HPDE6-E6E7 (cell line): ENCODE results near the gene TMEM53.
A peak's percentile ranks its signal among the peaks of the same experiment; 100 is the strongest.

Source experiments
- DNase-seq: peaks from one replicate; pipeline ENCODE4 v3.0.0; 2011; ENCODE audit warnings: missing footprints; ENCODE audit errors: extremely low spot score

The TMEM53 gene

DNA sequence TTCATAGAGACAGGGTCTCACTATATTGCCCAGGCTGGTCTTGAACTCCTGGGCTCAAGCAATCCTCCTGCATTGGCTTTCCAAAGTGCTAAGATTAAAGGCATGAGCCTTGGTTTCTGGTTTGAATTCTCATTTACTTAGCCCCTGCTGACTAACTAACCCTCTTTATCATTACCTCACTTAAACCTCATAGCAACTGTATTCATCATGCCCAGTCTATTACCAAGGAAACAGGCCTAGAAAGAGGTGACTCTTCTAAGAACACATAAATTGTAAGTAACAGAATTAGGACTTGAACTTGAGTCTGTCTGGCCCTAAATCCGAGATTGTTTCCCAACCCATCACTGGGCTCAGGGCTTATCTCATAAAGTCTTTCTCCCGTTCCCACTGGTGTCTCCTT is 44.2 kb downstream of the TMEM53 start:
- no peak for DNase-seq

DNA sequence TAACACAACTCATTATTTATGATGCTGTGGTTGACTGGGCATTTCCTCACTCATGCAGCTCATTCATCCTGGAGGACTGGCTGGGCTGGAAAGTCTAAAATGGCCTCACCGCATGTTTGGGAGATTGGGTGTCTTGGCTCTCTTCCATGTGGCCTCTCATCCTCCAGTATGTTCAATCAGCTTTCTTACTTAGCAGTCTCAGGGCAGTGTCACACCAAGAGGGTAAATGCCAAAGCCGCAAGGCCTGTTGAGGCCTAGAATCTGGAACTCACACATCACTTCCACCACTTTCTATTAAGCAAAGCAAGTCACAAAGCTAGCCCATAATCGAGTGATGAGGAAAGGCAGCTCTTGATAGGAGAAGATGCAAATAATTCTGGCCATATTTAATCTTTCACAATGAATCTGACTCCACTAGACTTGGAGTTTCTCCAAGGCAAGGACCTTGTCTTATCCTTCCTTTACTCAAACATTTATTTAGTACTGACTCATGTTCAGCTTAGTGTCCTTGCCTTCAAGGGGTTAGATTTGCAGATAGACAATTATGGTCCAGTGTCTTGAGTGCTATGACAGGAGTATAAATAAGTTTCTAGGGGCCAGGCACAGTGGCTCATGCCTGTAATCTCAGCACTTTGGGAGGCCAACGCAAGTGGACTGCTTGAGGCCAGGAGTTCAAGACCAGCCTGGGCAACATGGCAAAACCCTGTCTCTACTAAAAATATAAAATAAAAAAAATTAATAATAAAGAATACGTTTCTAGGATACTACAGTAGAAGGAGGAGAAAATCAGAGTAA is 45.1 kb downstream of the TMEM53 start:
- DNase-seq: no peak

- DNase-seq: no peak
Observed at GRCh38 chr1:44625348-44625747, 48.9 kb downstream of the TMEM53 start.

DNA sequence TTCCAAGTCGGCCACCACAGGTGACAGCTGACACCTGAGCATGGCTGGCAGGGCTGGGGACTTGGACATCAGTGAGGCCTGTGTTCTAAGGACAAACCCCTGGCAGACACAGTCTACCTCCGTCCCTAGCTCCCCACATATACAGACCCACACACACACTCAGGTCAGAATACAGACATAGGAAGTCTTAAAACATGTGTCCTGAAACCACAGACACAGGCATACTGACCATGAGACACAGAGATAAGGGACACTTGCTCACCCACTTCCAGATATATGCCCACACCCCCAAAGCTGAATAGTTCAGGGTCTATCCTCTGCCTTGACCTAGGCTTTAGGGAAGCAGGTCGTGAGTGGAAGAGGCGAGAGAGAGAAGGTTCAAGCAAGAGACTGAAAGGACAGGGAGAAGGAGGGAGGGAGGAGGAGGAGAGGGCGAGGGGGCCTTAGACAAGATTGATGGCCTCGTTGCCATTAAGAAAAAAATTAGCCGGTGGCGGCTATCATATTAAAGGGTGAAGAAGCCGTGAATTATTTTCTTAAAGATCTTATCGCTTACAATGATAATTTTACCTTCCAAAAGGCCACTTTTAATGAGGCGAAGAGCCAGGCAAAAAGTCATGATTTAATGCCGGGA is 49.9 kb downstream of the TMEM53 start:
- DNase-seq: no peak

DNA sequence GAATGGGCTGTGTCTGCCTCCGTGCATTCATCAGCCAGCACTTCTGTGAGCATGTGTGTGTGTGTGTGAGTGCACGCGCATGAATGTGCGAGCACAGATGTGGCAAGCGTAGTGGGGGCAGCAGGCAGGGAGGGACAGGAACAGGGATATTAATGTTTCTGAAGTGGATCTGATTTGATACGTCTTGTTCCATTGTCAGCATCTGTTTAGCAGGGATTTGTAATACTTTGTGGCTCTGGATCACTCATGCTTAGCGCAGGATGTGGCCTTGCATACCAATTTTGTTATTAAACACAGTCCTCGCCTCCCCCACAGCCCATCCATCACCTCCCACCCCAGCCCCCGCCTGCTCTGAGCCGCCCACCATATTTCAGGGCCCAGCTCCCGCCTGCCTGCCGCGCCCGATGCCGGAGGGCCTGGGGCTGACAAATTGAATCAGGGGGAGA is 52.4 kb downstream of the TMEM53 start:
- DNase-seq: no peak

GRCh38 chr1:44620072-44620471 is 54.2 kb downstream of the TMEM53 start:
- DNase-seq: no peak

GRCh38 chr1:44619261-44619900 is 54.9 kb downstream of the TMEM53 start:
- no peak for DNase-seq

DNA sequence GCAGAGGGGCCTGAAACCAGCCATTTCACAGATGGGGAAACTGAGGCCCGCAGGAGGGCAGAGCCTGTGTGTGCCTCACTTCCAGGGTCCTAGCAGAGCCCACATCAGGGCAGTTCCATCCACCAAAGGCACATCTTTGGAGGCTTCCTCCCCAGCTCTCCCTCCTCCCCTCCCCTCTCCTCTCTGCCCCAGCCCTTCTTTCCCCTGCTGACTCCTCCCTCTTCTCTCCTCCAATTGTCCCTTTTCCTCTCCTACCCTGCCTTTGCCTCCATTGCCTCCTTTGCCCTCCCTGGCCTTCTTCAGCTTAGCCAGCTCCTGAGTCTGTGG is 56.6 kb downstream of the TMEM53 start:
- no peak for DNase-seq

GRCh38 chr1:44616991-44617702 is 57.1 kb downstream of the TMEM53 start:
- peak; percentile 85 for DNase-seq

DNA sequence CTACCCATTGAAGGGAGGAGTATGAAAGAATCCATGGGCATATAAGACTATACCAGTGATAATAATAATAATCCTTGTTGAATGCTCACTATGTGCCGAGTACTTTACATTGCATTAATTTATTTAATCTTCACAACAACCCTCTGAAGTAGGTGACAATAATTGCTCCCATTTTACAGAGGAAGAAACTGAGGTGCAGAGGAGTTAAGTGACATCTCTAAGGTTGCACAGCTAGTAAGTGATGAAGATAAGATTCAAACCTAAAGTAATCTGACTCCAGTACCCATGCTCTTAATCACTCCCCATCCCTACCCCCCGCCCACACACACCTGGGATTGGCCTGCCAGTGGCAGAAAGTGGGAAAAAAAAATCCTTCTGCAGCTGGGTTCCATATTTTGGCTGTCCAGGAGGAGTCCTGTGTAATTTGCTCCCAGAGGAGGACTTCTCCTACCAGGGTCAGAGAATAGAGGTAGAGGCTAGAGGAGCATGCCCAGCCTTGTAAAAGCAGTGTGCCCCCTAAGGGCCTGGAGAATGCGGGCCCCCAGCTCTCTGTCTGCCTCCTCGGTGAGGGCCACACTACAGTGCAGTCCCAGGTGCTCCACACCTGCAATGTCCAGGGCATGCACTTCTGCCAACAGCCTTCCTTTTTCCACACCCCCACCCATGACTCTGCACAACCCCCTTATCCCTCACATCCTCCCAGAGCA is 57.8 kb downstream of the TMEM53 start:
- no peak for DNase-seq

GRCh38 chr1:44613941-44614340 is 60.3 kb downstream of the TMEM53 start:
- no peak for DNase-seq

DNA sequence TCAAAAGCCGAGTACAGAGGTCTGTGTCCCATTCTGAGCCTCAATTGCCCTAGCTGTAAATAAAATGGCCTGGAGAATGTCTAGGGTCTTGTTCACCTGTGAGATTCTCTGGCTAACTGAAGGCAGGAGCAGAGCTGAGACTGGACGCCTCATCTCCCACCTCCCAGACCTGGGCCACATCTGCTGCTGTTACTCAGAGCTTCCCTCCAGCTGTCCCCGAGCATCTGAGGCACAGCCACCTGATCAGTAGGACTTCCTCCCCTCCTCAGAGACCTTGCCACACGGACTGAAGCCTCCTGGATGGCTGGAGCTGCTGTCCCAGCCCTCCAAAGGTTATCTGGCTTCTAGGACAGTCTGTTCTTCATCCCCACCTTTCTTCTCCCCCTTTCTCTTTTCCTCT is 62.4 kb downstream of the TMEM53 start:
- DNase-seq: no peak

DNA sequence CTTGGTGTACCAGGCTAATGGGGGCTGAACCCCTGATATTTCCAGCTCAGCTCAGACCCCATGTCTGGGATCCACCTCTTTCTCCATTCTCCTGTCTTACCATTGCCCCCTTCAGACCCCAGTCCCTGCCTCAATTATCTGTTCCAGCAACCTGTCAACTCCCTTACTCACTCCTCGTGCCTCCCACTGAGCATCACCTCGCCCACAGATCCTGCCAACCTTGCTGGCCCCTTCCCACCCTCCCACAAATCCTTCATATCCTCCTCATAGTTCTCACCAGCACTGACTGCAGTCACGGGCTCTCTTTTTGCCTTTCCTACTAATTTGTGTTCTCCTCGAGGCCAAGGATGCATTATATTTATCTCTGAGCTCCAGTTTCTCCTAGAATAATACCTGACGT is 62.9 kb downstream of the TMEM53 start:
- no peak for DNase-seq

GRCh38 chr1:44610527-44611148 is 63.6 kb downstream of the TMEM53 start:
- DNase-seq: no peak

DNA sequence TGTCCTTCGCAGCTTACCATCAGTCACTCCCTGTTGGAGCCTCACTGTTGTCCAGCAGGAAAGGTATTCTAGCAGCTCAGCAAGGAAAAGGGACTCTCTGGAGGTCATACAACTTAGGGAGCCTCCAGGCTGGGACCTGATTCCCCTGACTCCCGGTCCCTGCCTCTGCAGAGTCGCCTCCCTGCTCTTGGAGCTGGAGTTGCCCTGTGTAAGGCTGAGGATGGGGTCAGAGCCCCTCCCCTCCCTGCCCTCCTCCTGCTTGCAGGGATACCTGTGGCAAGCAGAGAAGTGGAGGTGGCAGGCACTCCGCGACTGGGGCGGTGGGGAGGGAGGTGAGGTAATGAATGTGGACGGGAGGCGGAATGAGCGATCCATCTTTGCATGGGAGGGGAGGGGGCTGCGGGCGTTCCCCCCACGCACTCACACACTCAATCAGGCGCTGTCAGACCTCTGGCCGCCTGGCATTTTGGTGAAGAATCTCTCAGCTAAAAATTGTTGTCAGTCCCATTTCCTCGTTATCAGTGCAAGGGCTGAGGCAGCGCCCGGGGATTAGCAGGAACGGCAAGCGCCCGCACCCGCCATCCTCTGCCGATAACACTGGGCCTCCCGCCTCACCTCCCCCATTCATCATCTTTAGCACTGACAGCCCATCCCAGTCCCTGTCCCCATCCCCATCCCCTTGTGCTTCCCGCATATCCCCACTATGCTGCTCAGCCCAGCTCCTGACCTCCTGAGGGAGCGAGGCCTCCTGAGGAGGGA is 64.3 kb downstream of the TMEM53 start:
- no peak for DNase-seq

DNA sequence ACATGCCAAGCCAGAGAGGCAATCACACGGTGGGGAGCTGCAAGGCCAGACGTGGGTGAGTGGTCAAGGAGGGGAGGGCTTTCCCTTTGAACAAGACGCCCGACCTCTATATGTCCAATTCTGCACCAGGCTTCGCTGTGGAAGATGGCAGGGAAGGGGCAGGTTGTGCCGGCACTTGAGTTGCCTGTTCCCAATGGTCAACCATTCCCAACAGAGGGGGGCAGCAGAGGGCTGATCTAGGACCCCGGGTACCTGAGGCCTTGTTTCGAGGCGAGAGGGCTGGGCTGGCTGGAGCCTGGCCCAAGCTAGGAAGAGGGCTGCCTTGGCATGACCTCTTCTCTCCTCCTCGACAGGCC is 64.9 kb downstream of the TMEM53 start:
- no peak for DNase-seq

DNA sequence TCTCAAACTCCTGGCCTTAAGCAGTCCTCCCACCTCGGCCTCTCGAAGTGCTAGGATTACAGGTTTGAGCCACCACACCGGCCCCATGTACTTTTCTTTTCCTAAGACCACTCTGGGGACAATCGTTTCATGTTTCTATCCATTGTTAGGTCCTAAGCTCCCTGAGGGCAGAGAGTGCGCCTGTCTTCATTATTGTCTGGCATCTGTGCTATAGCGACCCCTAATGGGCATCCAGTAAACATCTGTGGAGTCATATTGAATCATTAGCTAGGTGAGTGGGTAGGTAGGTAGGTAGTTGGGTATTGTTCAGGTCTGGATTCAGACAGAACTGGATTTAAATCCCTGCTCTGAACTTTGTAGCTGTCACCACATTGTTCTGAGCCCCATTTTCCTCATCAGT is 66.1 kb downstream of the TMEM53 start:
- no peak for DNase-seq

GRCh38 chr1:44606701-44607281 is 67.5 kb downstream of the TMEM53 start:
- no peak for DNase-seq

DNA sequence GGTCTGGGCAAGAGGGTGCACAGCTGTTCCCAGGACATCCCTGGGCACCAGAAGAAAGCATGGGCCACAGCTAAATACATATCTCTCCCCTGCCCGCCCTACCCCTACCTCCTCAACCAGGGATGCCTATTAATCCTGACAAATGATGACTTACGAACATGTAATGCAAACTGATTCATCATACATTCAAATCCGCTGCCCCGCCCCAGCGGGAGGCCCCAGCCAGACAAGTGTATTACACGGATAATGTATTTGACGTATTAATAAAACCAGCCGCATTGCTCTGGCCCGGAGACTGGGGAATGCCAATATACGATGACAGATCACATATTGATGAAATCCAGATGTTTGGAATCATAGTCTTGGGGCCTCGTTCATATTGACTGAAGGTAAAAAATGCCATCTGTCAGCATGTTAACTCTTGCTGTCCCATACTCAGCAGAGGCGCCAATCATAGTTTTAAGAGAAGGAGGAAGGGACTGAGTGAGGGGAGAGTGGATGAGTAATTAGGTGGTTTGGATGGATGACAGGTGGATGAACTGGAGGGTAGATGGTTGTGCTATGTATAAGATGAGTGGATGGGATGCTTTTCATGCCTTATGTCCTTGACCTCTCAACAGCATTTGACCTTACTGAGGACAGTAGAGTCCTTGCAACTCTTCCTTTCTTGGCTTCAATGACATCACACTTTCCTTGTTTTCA is 68.2 kb downstream of the TMEM53 start:
- DNase-seq: peak; percentile 70
